GM13977 (cell line): ENCODE data around the gene YY1.

Experiments
- DNase-seq: peaks from one replicate; pipeline ENCODE4 v3.0.0; 2012; ENCODE audit warnings: low spot score
- in situ Hi-C: fragments of 300-500 bp; cut with MboI; formaldehyde crosslinking; loops from one replicate; pipeline ENCODE4 v1.12.0; 2022; ENCODE audit warnings: low sequenced_read_pairs, low pct_unique_long_range_greater_than_20kb, mixed read lengths, inconsistent platforms; ENCODE audit not compliant: unreplicated experiment
- TF ChIP-seq, protein P1 (sequence below): IDR thresholded peaks from 2 replicates; pipeline ENCODE4 v1.5.1; 2012; ENCODE audit warnings: mild to moderate bottlenecking, control low read depth; ENCODE audit not compliant: insufficient read depth; ENCODE audit errors: extremely low read depth, missing control alignments

YY1 gene

GRCh38 chr14:100193417-100194357, 45.3 kb upstream of the YY1 start:
- DNase-seq: peak; percentile 51
- TF ChIP-seq, protein P1, sequence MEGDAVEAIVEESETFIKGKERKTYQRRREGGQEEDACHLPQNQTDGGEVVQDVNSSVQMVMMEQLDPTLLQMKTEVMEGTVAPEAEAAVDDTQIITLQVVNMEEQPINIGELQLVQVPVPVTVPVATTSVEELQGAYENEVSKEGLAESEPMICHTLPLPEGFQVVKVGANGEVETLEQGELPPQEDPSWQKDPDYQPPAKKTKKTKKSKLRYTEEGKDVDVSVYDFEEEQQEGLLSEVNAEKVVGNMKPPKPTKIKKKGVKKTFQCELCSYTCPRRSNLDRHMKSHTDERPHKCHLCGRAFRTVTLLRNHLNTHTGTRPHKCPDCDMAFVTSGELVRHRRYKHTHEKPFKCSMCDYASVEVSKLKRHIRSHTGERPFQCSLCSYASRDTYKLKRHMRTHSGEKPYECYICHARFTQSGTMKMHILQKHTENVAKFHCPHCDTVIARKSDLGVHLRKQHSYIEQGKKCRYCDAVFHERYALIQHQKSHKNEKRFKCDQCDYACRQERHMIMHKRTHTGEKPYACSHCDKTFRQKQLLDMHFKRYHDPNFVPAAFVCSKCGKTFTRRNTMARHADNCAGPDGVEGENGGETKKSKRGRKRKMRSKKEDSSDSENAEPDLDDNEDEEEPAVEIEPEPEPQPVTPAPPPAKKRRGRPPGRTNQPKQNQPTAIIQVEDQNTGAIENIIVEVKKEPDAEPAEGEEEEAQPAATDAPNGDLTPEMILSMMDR: peak; percentile 25
- in situ Hi-C loops: no loop called here

DNA sequence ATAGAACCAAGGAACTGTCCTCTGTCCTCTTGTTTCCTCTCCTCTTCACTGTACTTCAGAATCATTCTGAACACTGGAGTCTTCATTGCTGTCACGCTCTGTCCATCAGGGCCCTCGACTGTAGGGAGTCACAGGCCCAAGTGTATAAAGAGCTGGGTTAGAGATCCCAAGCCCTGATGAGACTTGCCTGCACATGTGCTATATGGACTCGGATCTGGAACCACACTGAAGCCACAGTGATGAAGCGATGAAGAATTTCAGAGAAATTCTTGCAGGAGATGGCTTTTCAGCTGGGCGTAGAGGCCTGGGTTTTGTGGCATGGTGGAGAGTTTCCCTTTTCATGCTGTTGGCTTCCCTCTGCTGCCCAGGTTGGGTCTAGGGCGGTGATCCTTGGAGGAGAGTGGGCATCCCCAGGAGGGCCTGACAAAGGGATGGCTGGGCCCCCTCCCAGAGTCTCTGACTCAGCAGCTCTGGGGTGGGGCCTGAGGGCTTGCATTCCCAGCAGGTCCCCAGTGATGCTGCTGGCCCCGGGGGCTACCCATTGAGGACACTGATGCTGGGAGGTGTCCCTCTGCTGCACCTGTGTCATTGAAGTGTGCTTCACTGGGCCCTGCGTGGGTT, 39.6 kb upstream of the YY1 start:
- in situ Hi-C loops: no loop called here
- TF ChIP-seq, protein P1: no peak
- no peak for DNase-seq

DNA sequence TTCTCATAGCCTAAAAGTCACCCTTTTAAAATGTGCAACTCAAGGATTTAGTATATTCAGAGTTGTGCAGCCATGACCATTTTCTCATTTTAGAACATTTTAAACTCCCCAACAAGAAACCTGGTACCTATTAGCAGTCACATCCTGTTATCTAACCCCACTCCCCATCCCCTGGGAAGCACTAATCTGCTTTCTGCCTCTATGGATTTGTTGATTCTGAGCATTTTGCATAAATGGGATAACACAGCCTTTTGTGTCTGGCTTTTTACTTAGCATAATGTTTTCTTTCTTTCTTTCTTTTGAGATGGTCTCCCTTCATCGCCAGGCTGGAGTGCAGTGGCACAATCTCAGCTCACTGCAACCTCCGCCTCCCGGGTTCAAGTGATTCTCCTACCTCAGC, 38.6 kb upstream of the YY1 start:
- DNase-seq: no peak
- in situ Hi-C loops: no loop called here
- TF ChIP-seq, protein P1: no peak

GRCh38 chr14:100201701-100202100, 37.2 kb upstream of the YY1 start:
- in situ Hi-C loops: no loop called here
- DNase-seq: no peak
- TF ChIP-seq, protein P1: no peak

DNA sequence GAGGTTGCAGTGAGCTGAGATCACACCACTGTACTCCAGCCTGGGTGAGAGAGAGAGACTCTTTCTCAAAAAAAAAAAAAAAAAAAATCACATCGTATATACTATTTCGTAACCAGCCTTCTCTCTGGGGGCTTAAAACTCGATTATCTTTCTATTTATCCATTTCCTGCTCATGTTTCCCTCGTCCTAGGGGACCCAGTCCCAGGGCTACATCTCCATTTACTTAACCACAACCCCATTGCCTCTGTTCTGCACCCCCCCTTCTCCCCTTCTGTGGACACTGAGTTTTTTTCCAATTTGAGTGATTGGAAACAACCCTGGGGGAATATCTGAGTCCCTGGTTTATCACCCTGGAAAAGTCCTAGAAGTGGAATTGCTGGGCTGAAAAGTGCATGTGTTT, 36.2 kb upstream of the YY1 start:
- TF ChIP-seq, protein P1: no peak
- in situ Hi-C loops: no loop called here
- no peak for DNase-seq

DNA sequence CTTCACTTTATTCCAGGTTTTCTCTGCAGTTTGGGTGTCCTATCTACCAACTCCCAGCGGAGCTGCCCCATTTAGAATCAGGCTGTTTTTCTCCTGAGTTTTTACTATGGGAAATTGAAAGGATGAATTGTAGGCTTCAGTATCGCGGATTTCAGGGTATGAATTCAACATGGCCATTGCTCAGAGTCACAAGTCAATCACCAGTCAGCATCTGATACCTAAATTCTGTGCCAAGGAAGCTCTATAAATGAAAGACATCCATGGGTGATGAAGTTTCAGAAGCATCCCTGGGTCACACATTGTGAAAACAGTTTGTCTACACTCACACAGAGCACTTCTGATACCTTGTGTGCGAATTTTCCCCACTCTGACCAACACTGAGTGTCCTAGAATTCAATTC, 35.8 kb upstream of the YY1 start:
- DNase-seq: no peak
- TF ChIP-seq, protein P1: no peak
- in situ Hi-C loops: no loop called here
